ENCODE results near the gene LARGE1.
A peak's percentile ranks its signal among the peaks of the same experiment; 100 is the strongest.

Gene LARGE1

GRCh38 chr22:33325232-33326004 is 594.9 kb downstream of the LARGE1 start:
- H3K36me3 ChIP-seq: 0 out of 2 replicates have a peak, but pooled peaks cover 8% of the 10 kb centered on the region
- no peaks in the 10 kb centered on the region for H3K27me3 ChIP-seq
- TF ChIP-seq Cebpa-rat (IDR thresholded peaks at IDR 0.05): no peak
- peak overlapping the region; percentile 51; the same call in 1 of the 2 replicates for H3K9ac ChIP-seq
- peak overlapping the region; percentile 67 for H3K27ac ChIP-seq
- no peaks in the 10 kb centered on the region for H3K9me3 ChIP-seq
- H3K4me1 ChIP-seq: peaks cover 65% of the 10 kb centered on the region
- H4K20me1 ChIP-seq: no peaks in the 10 kb centered on the region
- H3K4me3 ChIP-seq: peak overlapping the region; percentile 1; the same call in 1 of the 2 replicates
- H3K4me2 ChIP-seq: peak overlapping the region; percentile 79

GRCh38 chr22:33324228-33324627 is 596.0 kb downstream of the LARGE1 start:
- Histone ChIP-seq H3K9ac (0 out of 2 replicates have a peak overlapping the region, but pooled peaks have one; percentile 52), H4K20me1 (no peaks in the 10 kb centered on the region), H3K9me3 (no peaks in the 10 kb centered on the region), H3K27me3 (no peaks in the 10 kb centered on the region), H3K27ac (peak overlapping the region; percentile 62), H3K36me3 (0 out of 2 replicates have a peak, but pooled peaks cover 8% of the 10 kb centered on the region), H3K4me3 (no peak overlapping the region), H3K4me2 (peak overlapping the region; percentile 79), H3K4me1 (peaks cover 62% of the 10 kb centered on the region)
- TF ChIP-seq Cebpa-rat (IDR thresholded peaks at IDR 0.05): no peak

DNA sequence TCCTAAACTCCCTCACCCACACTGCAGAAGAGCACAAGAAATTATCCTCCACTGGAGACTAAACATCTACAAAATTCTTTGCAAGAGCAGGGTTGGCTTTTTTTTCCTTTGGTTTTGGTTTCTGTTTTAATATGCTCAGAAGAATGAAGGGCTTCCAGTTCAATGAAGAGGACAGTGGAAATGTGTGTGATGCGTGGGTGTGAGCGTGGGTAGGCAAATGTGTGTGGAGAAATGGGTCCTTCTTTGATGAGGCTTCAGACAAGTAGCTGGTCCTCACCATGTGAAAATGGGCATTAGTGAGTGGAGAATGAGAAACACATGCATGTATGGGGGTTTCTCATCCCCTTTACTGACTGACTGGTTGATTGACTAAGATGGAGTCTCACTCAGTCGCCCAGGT is 598.8 kb downstream of the LARGE1 start:
- TF ChIP-seq Cebpa-rat (IDR thresholded peaks at IDR 0.05): no peak
- no peaks in the 10 kb centered on the region for H4K20me1 ChIP-seq
- peaks cover 49% of the 10 kb centered on the region for H3K4me1 ChIP-seq
- peak overlapping the region; percentile 57 for H3K4me2 ChIP-seq
- no peaks in the 10 kb centered on the region for H3K27me3 ChIP-seq
- no peaks in the 10 kb centered on the region for H3K9me3 ChIP-seq
- no peak overlapping the region for H3K9ac ChIP-seq
- no peak overlapping the region for H3K4me3 ChIP-seq
- 0 out of 2 replicates have a peak overlapping the region, but pooled peaks have one; percentile 13 for H3K27ac ChIP-seq
- 0 out of 2 replicates have a peak, but pooled peaks cover 8% of the 10 kb centered on the region for H3K36me3 ChIP-seq

GRCh38 chr22:33315954-33316353 is 604.3 kb downstream of the LARGE1 start:
- Histone ChIP-seq H3K9me3 (no peaks in the 10 kb centered on the region), H3K36me3 (peaks cover 40% of the 10 kb centered on the region; the same call in 1 of the 2 replicates), H4K20me1 (no peaks in the 10 kb centered on the region), H3K4me1 (peaks cover 4% of the 10 kb centered on the region), H3K27me3 (no peaks in the 10 kb centered on the region), H3K4me2 (no peak overlapping the region), H3K9ac (no peak overlapping the region), H3K27ac (no peak overlapping the region), H3K4me3 (no peak overlapping the region)
- no peak for TF ChIP-seq Cebpa-rat (IDR thresholded peaks at IDR 0.05)

GRCh38 chr22:33315117-33315516 is 605.2 kb downstream of the LARGE1 start:
- Histone ChIP-seq H3K9me3 (no peaks in the 10 kb centered on the region), H3K27me3 (no peaks in the 10 kb centered on the region), H3K4me2 (no peak overlapping the region), H3K27ac (no peak overlapping the region), H3K4me3 (no peak overlapping the region), H3K4me1 (no peaks in the 10 kb centered on the region), H3K36me3 (peaks cover 43% of the 10 kb centered on the region; the same call in 1 of the 2 replicates), H3K9ac (no peak overlapping the region), H4K20me1 (no peaks in the 10 kb centered on the region)
- TF ChIP-seq Cebpa-rat (IDR thresholded peaks at IDR 0.05): no peak

DNA sequence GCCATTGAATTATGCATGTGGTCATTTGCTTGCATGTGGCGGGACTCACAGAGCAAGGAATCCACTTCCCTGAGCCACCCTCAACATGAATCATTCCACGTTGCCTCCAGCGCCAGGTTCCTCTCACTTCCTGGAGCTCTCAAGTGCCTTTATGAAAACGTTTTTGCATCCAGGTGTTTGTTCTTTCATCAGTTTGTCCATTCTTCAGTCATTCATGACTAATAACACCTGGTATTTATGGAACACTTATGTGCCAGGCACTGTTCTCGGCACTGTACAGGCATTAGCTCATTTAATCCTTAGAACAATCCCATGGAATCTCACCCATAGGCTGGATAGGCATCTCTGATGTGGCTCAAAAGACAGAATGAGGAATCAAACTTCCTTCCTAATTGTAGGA is 606.0 kb downstream of the LARGE1 start:
- H3K4me3 ChIP-seq: no peak overlapping the region
- no peak overlapping the region for H3K9ac ChIP-seq
- H3K27me3 ChIP-seq: no peaks in the 10 kb centered on the region
- H3K9me3 ChIP-seq: no peaks in the 10 kb centered on the region
- no peak overlapping the region for H3K4me2 ChIP-seq
- no peak for TF ChIP-seq Cebpa-rat (IDR thresholded peaks at IDR 0.05)
- no peaks in the 10 kb centered on the region for H3K4me1 ChIP-seq
- peaks cover 47% of the 10 kb centered on the region; the same call in 1 of the 2 replicates for H3K36me3 ChIP-seq
- H4K20me1 ChIP-seq: no peaks in the 10 kb centered on the region
- no peak overlapping the region for H3K27ac ChIP-seq

DNA sequence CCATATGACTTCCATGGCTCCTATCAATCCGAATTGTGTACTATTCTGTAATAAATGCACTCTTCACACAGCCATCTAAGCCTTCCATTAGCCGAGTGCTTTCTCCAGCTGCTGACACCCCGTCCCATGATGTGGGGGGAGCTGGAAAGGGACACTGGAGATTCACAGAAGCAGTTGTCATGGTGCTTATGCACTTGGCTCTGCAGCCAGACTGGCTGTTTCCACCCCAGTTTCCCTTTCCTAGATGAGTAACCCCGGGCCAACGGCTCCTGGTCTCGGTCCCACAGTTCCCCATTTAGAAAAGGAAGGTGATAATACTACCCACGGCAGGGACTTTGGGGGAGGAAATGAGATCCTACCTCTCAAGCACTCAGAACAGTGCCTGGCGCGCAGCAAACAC is 617.2 kb downstream of the LARGE1 start:
- peak overlapping the region; percentile 84 for H3K4me2 ChIP-seq
- no peaks in the 10 kb centered on the region for H4K20me1 ChIP-seq
- no peak for TF ChIP-seq Cebpa-rat (IDR thresholded peaks at IDR 0.05)
- H3K9me3 ChIP-seq: no peaks in the 10 kb centered on the region
- H3K27ac ChIP-seq: 0 out of 2 replicates have a peak overlapping the region, but pooled peaks have one; percentile 25
- no peak overlapping the region for H3K4me3 ChIP-seq
- H3K27me3 ChIP-seq: no peaks in the 10 kb centered on the region
- no peak overlapping the region for H3K9ac ChIP-seq
- peaks cover 62% of the 10 kb centered on the region for H3K4me1 ChIP-seq
- no peaks in the 10 kb centered on the region for H3K36me3 ChIP-seq

GRCh38 chr22:33302549-33302948 is 617.7 kb downstream of the LARGE1 start:
- H3K36me3 ChIP-seq: no peaks in the 10 kb centered on the region
- peaks cover 67% of the 10 kb centered on the region for H3K4me1 ChIP-seq
- no peaks in the 10 kb centered on the region for H4K20me1 ChIP-seq
- peak overlapping the region; percentile 26; the same call in 1 of the 2 replicates for H3K9ac ChIP-seq
- H3K4me2 ChIP-seq: peak overlapping the region; percentile 84
- no peak for TF ChIP-seq Cebpa-rat (IDR thresholded peaks at IDR 0.05)
- H3K27ac ChIP-seq: peak overlapping the region; percentile 33; the same call in 1 of the 2 replicates
- H3K9me3 ChIP-seq: no peaks in the 10 kb centered on the region
- no peaks in the 10 kb centered on the region for H3K27me3 ChIP-seq
- peak overlapping the region; percentile 38 for H3K4me3 ChIP-seq

- Histone ChIP-seq H4K20me1 (no peaks in the 10 kb centered on the region), H3K4me3 (peak overlapping the region; percentile 38), H3K9ac (peak overlapping the region; percentile 26; the same call in 1 of the 2 replicates), H3K9me3 (no peaks in the 10 kb centered on the region), H3K27me3 (no peaks in the 10 kb centered on the region), H3K27ac (peak overlapping the region; percentile 33; the same call in 1 of the 2 replicates), H3K36me3 (0 out of 2 replicates have a peak, but pooled peaks cover under 1% of the 10 kb centered on the region), H3K4me1 (peaks cover 72% of the 10 kb centered on the region), H3K4me2 (peak overlapping the region; percentile 84)
- TF ChIP-seq Cebpa-rat (IDR thresholded peaks at IDR 0.05): no peak
These were observed 618.2 kb downstream of the LARGE1 start for GRCh38 chr22:33302049-33302545.

DNA sequence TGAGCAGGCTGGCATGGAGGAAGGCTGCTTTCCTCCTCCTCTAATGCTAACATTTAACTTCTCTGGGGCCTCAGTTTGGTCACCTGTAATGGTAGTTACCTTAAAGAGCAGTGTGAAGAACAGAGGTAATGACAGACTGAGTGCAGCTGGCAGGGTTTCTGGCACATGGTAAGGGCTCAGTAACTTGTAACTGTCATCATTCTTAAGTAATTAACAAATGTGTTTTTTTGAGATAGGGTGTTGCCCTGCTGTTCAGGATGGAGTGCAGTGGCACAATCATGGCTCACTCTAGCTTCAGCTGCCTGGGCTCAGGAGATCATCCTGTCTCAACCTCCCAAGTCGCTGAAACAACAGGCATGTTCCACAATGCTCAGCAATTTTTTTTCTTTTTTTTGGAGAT is 620.1 kb downstream of the LARGE1 start:
- no peaks in the 10 kb centered on the region for H3K9me3 ChIP-seq
- peak overlapping the region; percentile 43 for H3K9ac ChIP-seq
- peak overlapping the region; percentile 78 for H3K27ac ChIP-seq
- H3K4me3 ChIP-seq: peak overlapping the region; percentile 51
- H3K27me3 ChIP-seq: no peaks in the 10 kb centered on the region
- peak overlapping the region; percentile 84 for H3K4me2 ChIP-seq
- no peak for TF ChIP-seq Cebpa-rat (IDR thresholded peaks at IDR 0.05)
- H3K4me1 ChIP-seq: peaks cover 74% of the 10 kb centered on the region
- peaks cover 18% of the 10 kb centered on the region for H3K36me3 ChIP-seq
- H4K20me1 ChIP-seq: no peaks in the 10 kb centered on the region
